Breast epithelium (tissue), 4 donors: ENCODE measurements around the gene SLC22A3. TPM values are rescaled to one million over a fixed set of nuclear protein-coding genes. Genes with fewer than 3 reads are reported as not detected.

Experiments used
- DNase-seq, 2 donors: peaks; one replicate each; pipeline ENCODE4 v3.0.0-alpha.2; 2019; ENCODE audit warnings: low spot score in 2 of 2
- H3K27ac ChIP-seq, 2 donors: fragments of 200-600 bp; sonication (generic) in 1 of 2; one replicate each; pipeline ENCODE4 v1.5.1; 2016 to 2019; ENCODE audit warnings: mild to moderate bottlenecking in 1 of 2
- H3K27me3 ChIP-seq, 2 donors: fragments of 200-600 bp; sonication (generic) in 1 of 2; one replicate each; pipeline versions ENCODE4 v1.5.1 to v1.6.0; 2017 to 2019; ENCODE audit warnings: control low read depth in 1 of 2, mild to moderate bottlenecking in 1 of 2
- H3K36me3 ChIP-seq: fragments of 200-600 bp; one replicate; pipeline ENCODE4 v1.5.1; 2019
- H3K4me1 ChIP-seq, 2 donors: fragments of 200-600 bp; sonication (generic); one replicate each; pipeline ENCODE4 v1.5.1; 2016 to 2019; ENCODE audit warnings: control low read depth in 1 of 2
- H3K4me3 ChIP-seq, 3 donors: fragments of 200-600 bp; sonication (generic); 1 replicate in 2 of 3; 2 replicates in 1 of 3; pipeline ENCODE4 v1.5.1; 2016 to 2019; ENCODE audit warnings: mild to moderate bottlenecking in 3 of 3, moderate library complexity in 2 of 3
- H3K9me3 ChIP-seq, 2 donors: fragments of 200-600 bp; sonication (generic) in 1 of 2; one replicate each; pipeline ENCODE4 v1.5.1; 2016 to 2019; ENCODE audit warnings: control low read depth in 1 of 2
- CTCF ChIP-seq, 3 donors: fragments of 450-650 bp; IDR thresholded peaks; one replicate each; pipeline ENCODE4 v1.5.1; 2016 to 2017; ENCODE audit warnings: antibody characterized with exemption in 3 of 3, mild to moderate bottlenecking in 3 of 3, moderate library complexity in 3 of 3
- POLR2A ChIP-seq: fragments of 450-650 bp; IDR thresholded peaks from one replicate; pipeline ENCODE4 v1.6.1; 2016; ENCODE audit warnings: antibody characterized with exemption, mild to moderate bottlenecking, moderate library complexity
- POLR2AphosphoS5 ChIP-seq, 3 donors: sonication (generic); formaldehyde crosslinking; IDR thresholded peaks; one replicate each; pipeline ENCODE4 v1.6.1; 2017; ENCODE audit warnings: antibody characterized with exemption in 3 of 3
- intact Hi-C: fragments of 100-400 bp; cut with DNase I; formaldehyde crosslinking; loops from one replicate; pipeline ENCODE4 v1.15.1; 2023; ENCODE audit warnings: low total_unique reads
- total RNA-seq, 3 donors: library from RNA; depleted of rRNA; stranded (reverse); fragments of >200 nt; gene quantifications; one replicate each; pipeline ENCODE4 v1.1.0, GENCODE V29; 2016

The SLC22A3 gene
- total RNA-seq, 3 donors from 2014 or later, result 3.4 to 13.1 (median 5.9) TPM

DNA sequence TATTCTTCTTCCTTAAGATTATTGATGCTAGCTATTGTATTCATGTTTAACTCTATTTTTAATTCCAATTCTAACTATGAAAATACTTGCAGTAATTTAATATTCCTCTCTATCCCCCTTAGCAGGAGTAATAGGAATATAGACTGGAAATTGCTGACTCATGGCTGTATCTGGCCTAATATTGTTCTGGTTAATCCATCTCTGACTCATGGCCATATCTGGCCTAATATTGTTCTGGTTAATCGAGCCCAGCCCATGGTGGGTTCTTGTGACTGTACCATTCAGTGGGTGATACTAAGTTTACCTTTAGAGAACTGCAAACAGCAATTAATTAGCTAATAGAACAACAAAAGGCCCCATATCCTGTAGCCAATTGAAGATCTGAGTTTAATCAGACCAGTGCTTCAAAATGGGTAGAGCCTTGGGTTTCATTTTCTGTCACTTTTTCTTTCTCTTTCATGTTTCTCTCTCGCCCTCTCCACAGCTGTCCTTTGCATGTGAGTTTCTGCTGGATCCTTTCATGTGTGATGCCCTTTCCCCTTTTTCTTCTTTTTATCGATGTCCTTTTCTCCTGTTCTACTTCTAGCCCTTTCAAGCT, 50.6 kb downstream of the SLC22A3 start:
- no peak for DNase-seq
- intact Hi-C loops, result no loop called here
- TF ChIP-seq POLR2AphosphoS5 (IDR thresholded peaks at IDR 0.05) (no peak), CTCF (IDR thresholded peaks at IDR 0.05) (no peak), POLR2A (no peak)
- H3K4me1 ChIP-seq, result no peaks in the 10 kb centered on the region
- no peak overlapping the region for H3K4me3 ChIP-seq
- H3K27me3 ChIP-seq, result no peaks in the 10 kb centered on the region
- H3K27ac ChIP-seq, result no peak overlapping the region
- no peaks in the 10 kb centered on the region for H3K36me3 ChIP-seq
- H3K9me3 ChIP-seq, result no peaks in the 10 kb centered on the region

DNA sequence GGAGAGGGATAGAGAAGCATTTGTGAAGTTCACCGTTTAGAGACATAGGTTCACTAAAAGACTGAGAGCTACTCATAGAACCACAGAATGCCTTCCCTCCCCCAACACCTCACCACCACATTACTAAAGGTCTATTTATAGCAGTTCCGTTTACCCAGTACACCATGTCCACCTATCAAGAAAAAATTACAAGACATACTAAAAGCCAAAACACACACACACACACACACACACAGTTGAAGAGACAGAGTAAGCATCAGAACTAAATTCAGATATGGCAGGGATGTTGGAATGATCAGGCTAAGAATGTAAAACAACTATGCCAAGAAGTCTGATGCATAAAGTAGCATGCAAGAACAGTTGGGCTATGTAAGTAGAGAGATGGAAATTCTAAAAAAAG, 52.3 kb downstream of the SLC22A3 start:
- H3K4me1 ChIP-seq, result no peaks in the 10 kb centered on the region
- H3K27me3 ChIP-seq, result no peaks in the 10 kb centered on the region
- no peaks in the 10 kb centered on the region for H3K9me3 ChIP-seq
- no peak for TF ChIP-seq CTCF (IDR thresholded peaks at IDR 0.05)
- no peak for TF ChIP-seq POLR2A
- TF ChIP-seq POLR2AphosphoS5 (IDR thresholded peaks at IDR 0.05), result no peak
- H3K36me3 ChIP-seq, result no peaks in the 10 kb centered on the region
- intact Hi-C loops, result no loop called here
- no peak overlapping the region for H3K4me3 ChIP-seq
- no peak for DNase-seq
- no peak overlapping the region for H3K27ac ChIP-seq

DNA sequence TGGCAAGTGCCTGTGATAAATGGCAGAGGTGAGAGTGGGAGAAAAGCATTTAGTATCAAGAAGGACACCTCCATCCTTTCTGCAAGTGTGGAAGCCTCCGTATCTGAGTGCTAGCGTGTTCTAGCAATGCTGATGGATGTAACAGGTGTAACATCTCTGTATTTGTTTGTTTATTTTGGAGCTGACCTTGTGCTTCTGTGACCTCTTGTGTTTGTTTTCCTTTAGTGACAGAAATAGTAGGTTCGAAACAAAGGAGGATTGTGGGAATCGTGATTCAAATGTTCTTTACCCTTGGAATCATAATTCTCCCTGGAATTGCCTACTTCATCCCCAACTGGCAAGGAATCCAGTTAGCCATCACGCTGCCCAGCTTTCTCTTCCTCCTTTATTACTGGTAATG, 60.4 kb downstream of the SLC22A3 start:
- Histone ChIP-seq H3K27ac (no peak overlapping the region), H3K4me1 (no peaks in the 10 kb centered on the region), H3K9me3 (no peaks in the 10 kb centered on the region), H3K27me3 (no peaks in the 10 kb centered on the region), H3K4me3 (no peak overlapping the region), H3K36me3 (no peaks in the 10 kb centered on the region)
- TF ChIP-seq POLR2A, result no peak
- no peak for TF ChIP-seq CTCF (IDR thresholded peaks at IDR 0.05)
- TF ChIP-seq POLR2AphosphoS5 (IDR thresholded peaks at IDR 0.05), result no peak
- no peak for DNase-seq
- intact Hi-C loops, result no loop called here

- Histone ChIP-seq H3K27ac (no peak overlapping the region), H3K4me1 (no peaks in the 10 kb centered on the region), H3K9me3 (no peaks in the 10 kb centered on the region), H3K36me3 (no peaks in the 10 kb centered on the region), H3K4me3 (no peak overlapping the region), H3K27me3 (no peaks in the 10 kb centered on the region)
- intact Hi-C loops, result no loop called here
- TF ChIP-seq POLR2AphosphoS5 (IDR thresholded peaks at IDR 0.05) (no peak), CTCF (IDR thresholded peaks at IDR 0.05) (no peak), POLR2A (no peak)
- DNase-seq, result no peak
Observed at GRCh38 chr6:160412993-160413392, 64.8 kb downstream of the SLC22A3 start.

DNA sequence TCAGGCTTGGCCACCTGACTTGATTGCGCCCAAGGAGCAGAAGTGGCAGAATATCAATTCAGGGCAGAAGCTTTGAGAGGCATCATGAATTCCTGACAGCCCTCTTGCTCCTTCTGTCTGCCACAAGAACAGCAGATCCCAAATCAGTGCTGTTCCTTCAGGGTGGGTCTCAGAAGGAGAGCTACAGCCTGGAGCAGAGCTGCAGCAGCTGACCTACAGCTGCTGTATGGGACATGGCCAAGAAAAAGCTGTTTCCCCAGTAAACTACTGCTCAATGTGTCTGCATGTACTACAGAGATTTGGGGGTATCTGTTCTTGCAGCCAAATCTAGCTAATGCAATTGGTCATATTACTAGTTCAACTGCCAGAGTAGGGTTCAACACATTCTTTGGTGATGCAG, 69.0 kb downstream of the SLC22A3 start:
- H3K36me3 ChIP-seq, result no peaks in the 10 kb centered on the region
- no peaks in the 10 kb centered on the region for H3K4me1 ChIP-seq
- no peak overlapping the region for H3K4me3 ChIP-seq
- no peak for DNase-seq
- H3K27me3 ChIP-seq, result no peaks in the 10 kb centered on the region
- no peaks in the 10 kb centered on the region for H3K9me3 ChIP-seq
- intact Hi-C loops, result no loop called here
- H3K27ac ChIP-seq, result no peak overlapping the region
- no peak for TF ChIP-seq CTCF (IDR thresholded peaks at IDR 0.05)
- TF ChIP-seq POLR2AphosphoS5 (IDR thresholded peaks at IDR 0.05), result no peak
- TF ChIP-seq POLR2A, result no peak
